ENCODE measurements around the gene ATP6V1G1. TPM values are rescaled to one million over a fixed set of nuclear protein-coding genes. Genes with fewer than 3 reads are reported as not detected.
A peak's percentile ranks its signal among the peaks of the same experiment; 100 is the strongest.

Gene ATP6V1G1
- total and polyA plus RNA-seq, 2 of the 13 experiments (the other 11 are each of a cell fraction or from before 2014, with no cell fraction given), result 108 to 158 TPM

- TF ChIP-seq, protein P1, sequence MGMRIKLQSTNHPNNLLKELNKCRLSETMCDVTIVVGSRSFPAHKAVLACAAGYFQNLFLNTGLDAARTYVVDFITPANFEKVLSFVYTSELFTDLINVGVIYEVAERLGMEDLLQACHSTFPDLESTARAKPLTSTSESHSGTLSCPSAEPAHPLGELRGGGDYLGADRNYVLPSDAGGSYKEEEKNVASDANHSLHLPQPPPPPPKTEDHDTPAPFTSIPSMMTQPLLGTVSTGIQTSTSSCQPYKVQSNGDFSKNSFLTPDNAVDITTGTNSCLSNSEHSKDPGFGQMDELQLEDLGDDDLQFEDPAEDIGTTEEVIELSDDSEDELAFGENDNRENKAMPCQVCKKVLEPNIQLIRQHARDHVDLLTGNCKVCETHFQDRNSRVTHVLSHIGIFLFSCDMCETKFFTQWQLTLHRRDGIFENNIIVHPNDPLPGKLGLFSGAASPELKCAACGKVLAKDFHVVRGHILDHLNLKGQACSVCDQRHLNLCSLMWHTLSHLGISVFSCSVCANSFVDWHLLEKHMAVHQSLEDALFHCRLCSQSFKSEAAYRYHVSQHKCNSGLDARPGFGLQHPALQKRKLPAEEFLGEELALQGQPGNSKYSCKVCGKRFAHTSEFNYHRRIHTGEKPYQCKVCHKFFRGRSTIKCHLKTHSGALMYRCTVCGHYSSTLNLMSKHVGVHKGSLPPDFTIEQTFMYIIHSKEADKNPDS (CRISPR knock-in tag; IDR thresholded peaks at IDR 0.05), result peak; percentile 90; the same call in 1 of the 2 replicates
- TF ChIP-seq, protein P2, sequence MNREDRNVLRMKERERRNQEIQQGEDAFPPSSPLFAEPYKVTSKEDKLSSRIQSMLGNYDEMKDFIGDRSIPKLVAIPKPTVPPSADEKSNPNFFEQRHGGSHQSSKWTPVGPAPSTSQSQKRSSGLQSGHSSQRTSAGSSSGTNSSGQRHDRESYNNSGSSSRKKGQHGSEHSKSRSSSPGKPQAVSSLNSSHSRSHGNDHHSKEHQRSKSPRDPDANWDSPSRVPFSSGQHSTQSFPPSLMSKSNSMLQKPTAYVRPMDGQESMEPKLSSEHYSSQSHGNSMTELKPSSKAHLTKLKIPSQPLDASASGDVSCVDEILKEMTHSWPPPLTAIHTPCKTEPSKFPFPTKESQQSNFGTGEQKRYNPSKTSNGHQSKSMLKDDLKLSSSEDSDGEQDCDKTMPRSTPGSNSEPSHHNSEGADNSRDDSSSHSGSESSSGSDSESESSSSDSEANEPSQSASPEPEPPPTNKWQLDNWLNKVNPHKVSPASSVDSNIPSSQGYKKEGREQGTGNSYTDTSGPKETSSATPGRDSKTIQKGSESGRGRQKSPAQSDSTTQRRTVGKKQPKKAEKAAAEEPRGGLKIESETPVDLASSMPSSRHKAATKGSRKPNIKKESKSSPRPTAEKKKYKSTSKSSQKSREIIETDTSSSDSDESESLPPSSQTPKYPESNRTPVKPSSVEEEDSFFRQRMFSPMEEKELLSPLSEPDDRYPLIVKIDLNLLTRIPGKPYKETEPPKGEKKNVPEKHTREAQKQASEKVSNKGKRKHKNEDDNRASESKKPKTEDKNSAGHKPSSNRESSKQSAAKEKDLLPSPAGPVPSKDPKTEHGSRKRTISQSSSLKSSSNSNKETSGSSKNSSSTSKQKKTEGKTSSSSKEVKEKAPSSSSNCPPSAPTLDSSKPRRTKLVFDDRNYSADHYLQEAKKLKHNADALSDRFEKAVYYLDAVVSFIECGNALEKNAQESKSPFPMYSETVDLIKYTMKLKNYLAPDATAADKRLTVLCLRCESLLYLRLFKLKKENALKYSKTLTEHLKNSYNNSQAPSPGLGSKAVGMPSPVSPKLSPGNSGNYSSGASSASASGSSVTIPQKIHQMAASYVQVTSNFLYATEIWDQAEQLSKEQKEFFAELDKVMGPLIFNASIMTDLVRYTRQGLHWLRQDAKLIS (CRISPR knock-in tag; IDR thresholded peaks at IDR 0.05), result no peak
- TF ChIP-seq RORA (CRISPR knock-in tag; IDR thresholded peaks at IDR 0.05) (no peak), ZNF350 (CRISPR knock-in tag; IDR thresholded peaks at IDR 0.05; ENCODE audit: borderline replicate concordance, low read depth) (peak; percentile 77; the same call in 1 of the 2 replicates), ESRRA (CRISPR knock-in tag; IDR thresholded peaks at IDR 0.05; ENCODE audit: low read depth) (peak; percentile 79), BRD4 (CRISPR knock-in tag; IDR thresholded peaks at IDR 0.05) (peak; percentile 77; the same call in 1 of the 2 replicates), SAFB2 (CRISPR knock-in tag; IDR thresholded peaks at IDR 0.05; ENCODE audit: borderline replicate concordance, low read depth) (no peak), IRF2 (CRISPR knock-in tag; IDR thresholded peaks at IDR 0.05) (peak; percentile 18; the same call in 1 of the 2 replicates), ZNF354B (CRISPR knock-in tag; IDR thresholded peaks at IDR 0.05) (no peak), ZNF816 (CRISPR knock-in tag; IDR thresholded peaks at IDR 0.05; ENCODE audit: borderline replicate concordance) (0 out of 2 replicates have a peak, but pooled peaks have one; percentile 52), CBX2 (IDR thresholded peaks at IDR 0.05; ENCODE audit: low read depth, low read length) (no peak), CBX2 (CRISPR knock-in tag; IDR thresholded peaks at IDR 0.05; ENCODE audit: low read depth) (no peak), ZNF672 (CRISPR knock-in tag; IDR thresholded peaks at IDR 0.05) (no peak), UBTF (CRISPR knock-in tag; IDR thresholded peaks at IDR 0.05) (no peak; the same call in 1 of the 2 replicates), HCFC1 (IDR thresholded peaks at IDR 0.05; ENCODE audit: low read depth, low read length) (peak; percentile 33; the same call in 1 of the 2 replicates), ZNF12 (CRISPR knock-in tag; IDR thresholded peaks at IDR 0.05) (peak; percentile 13; the same call in 1 of the 2 replicates), PHB2 (IDR thresholded peaks at IDR 0.05; ENCODE audit: partially characterized antibody) (no peak), ZMYM3 (CRISPR knock-in tag; IDR thresholded peaks at IDR 0.05) (no peak), ZNF264 (CRISPR knock-in tag; IDR thresholded peaks at IDR 0.05) (peak; percentile 34)
- TF ChIP-seq, protein P3, sequence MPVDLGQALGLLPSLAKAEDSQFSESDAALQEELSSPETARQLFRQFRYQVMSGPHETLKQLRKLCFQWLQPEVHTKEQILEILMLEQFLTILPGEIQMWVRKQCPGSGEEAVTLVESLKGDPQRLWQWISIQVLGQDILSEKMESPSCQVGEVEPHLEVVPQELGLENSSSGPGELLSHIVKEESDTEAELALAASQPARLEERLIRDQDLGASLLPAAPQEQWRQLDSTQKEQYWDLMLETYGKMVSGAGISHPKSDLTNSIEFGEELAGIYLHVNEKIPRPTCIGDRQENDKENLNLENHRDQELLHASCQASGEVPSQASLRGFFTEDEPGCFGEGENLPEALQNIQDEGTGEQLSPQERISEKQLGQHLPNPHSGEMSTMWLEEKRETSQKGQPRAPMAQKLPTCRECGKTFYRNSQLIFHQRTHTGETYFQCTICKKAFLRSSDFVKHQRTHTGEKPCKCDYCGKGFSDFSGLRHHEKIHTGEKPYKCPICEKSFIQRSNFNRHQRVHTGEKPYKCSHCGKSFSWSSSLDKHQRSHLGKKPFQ (CRISPR knock-in tag; IDR thresholded peaks at IDR 0.05; ENCODE audit: insufficient replicate concordance), result no peak
Observed at GRCh38 chr9:114587345-114588202, at the start of gene ATP6V1G1 (continued).
